WTC11 (cell line): Measurements from ENCODE around the gene AMBRA1. TPM values are rescaled to one million over a fixed set of nuclear protein-coding genes. Genes with fewer than 3 reads are reported as not detected.
A peak's percentile ranks its signal among the peaks of the same experiment; 100 is the strongest.

Source experiments
- ATAC-seq: fragments of 200-7000 bp; cut with Tn5 transposase; 2 replicates; pipeline ENCODE4 v1.10.0; 2021; ENCODE audit warnings: mild to moderate bottlenecking, moderate library complexity
- CTCF ChIA-PET: fragments of 300-600 bp; sonication (Branson Sonifier 250); formaldehyde crosslinking; loops from one replicate; lab custom pipeline; 2021; ENCODE audit warnings: antibody characterized with exemption; lab: Charles Lee
- POLR2A ChIA-PET: fragments of 350-600 bp; sonication (Branson Sonifier 250); formaldehyde crosslinking; loops from one replicate; lab custom pipeline; 2021; ENCODE audit warnings: antibody characterized with exemption; lab: Charles Lee
- DNase-seq: peaks from one replicate; pipeline ENCODE4 v3.0.0; 2021; ENCODE audit warnings: low spot score
- H3K27ac Mint-ChIP-seq: 2 replicates; pipeline ENCODE4 v1.8.0; 2021; ENCODE audit warnings: mixed read lengths
- H3K27me3 Mint-ChIP-seq: 2 replicates; pipeline ENCODE4 v1.8.0; 2021; ENCODE audit warnings: low read depth, mild to moderate bottlenecking, moderate library complexity, mixed read lengths
- H3K36me3 Mint-ChIP-seq: 2 replicates; pipeline ENCODE4 v1.8.0; 2021; ENCODE audit warnings: mixed read lengths
- H3K4me1 Mint-ChIP-seq: 2 replicates; pipeline ENCODE4 v1.8.0; 2022; ENCODE audit warnings: mixed read lengths
- H3K4me3 Mint-ChIP-seq: 2 replicates; pipeline ENCODE4 v1.8.0; 2021; ENCODE audit warnings: mild to moderate bottlenecking, moderate library complexity, mixed read lengths
- H3K9me3 Mint-ChIP-seq: 2 replicates; pipeline ENCODE4 v1.8.0; 2021; ENCODE audit warnings: mixed read lengths
- CTCF ChIP-seq: fragments of 200-600 bp; IDR thresholded peaks from 2 replicates; pipeline ENCODE4 v1.8.0; 2022; ENCODE audit warnings: antibody characterized with exemption
- ELF4 ChIP-seq: sonication (generic); formaldehyde crosslinking; IDR thresholded peaks from 2 replicates; pipeline ENCODE4 v1.8.1; 2022; ENCODE audit warnings: low read depth, mild to moderate bottlenecking, moderate library complexity, missing genetic modification reagents
- ESRRA ChIP-seq: sonication (generic); formaldehyde crosslinking; IDR thresholded peaks from 2 replicates; pipeline ENCODE4 v1.8.1; 2022; ENCODE audit warnings: mild to moderate bottlenecking, missing genetic modification reagents, borderline replicate concordance
- FOXK1 ChIP-seq: sonication (generic); formaldehyde crosslinking; IDR thresholded peaks from 2 replicates; pipeline ENCODE4 v1.8.0; 2022; ENCODE audit warnings: mild to moderate bottlenecking, moderate library complexity, missing genetic modification reagents
- FOXP4 ChIP-seq: sonication (generic); formaldehyde crosslinking; IDR thresholded peaks from 2 replicates; pipeline ENCODE4 v1.8.0; 2022; ENCODE audit warnings: mild to moderate bottlenecking, missing genetic modification reagents
- GABPB1 ChIP-seq: sonication (generic); formaldehyde crosslinking; IDR thresholded peaks from 2 replicates; pipeline ENCODE4 v1.8.1; 2023; ENCODE audit warnings: mild to moderate bottlenecking, missing genetic modification reagents
- JAZF1 ChIP-seq: fragments of 250-450 bp; sonication (Bioruptor Pico); IDR thresholded peaks from 2 replicates; pipeline ENCODE4 v1.9.0; 2021; ENCODE audit warnings: moderate library complexity, mild to moderate bottlenecking, inconsistent platforms
- NR1H2 ChIP-seq: sonication (generic); formaldehyde crosslinking; IDR thresholded peaks from 2 replicates; pipeline ENCODE4 v1.9.0; 2021; ENCODE audit warnings: mild to moderate bottlenecking, moderate library complexity, missing genetic modification reagents
- NR2C2 ChIP-seq: sonication (generic); formaldehyde crosslinking; IDR thresholded peaks from 2 replicates; pipeline ENCODE4 v1.8.0; 2022; ENCODE audit warnings: mild to moderate bottlenecking, missing genetic modification reagents
- RELA ChIP-seq: sonication (generic); formaldehyde crosslinking; IDR thresholded peaks from 2 replicates; pipeline ENCODE4 v1.8.1; 2022; ENCODE audit warnings: missing genetic modification reagents, mild to moderate bottlenecking, borderline replicate concordance
- SP1 ChIP-seq: sonication (generic); formaldehyde crosslinking; conservative IDR thresholded peaks from 2 replicates; pipeline ENCODE4 v1.8.1; 2022; ENCODE audit warnings: missing genetic modification reagents
- TEAD1 ChIP-seq: sonication (generic); formaldehyde crosslinking; IDR thresholded peaks from 2 replicates; pipeline ENCODE4 v1.8.0; 2022; ENCODE audit warnings: mild to moderate bottlenecking, missing genetic modification reagents
- ZMAT4 ChIP-seq: fragments of 250-450 bp; sonication (Bioruptor Pico); IDR thresholded peaks from 2 replicates; pipeline ENCODE4 v1.9.0; 2021; ENCODE audit warnings: mild to moderate bottlenecking
- ZSCAN18 ChIP-seq: fragments of 250-450 bp; sonication (Bioruptor Pico); IDR thresholded peaks from 2 replicates; pipeline ENCODE4 v2.1.2; 2022; ENCODE audit warnings: mild to moderate bottlenecking, moderate library complexity
- total RNA-seq: library from RNA; stranded (reverse); gene quantifications from 3 replicates; pipeline ENCODE4 v1.2.3, GENCODE V29; 2021
- TF ChIP-seq, protein P1 (sequence below): sonication (generic); formaldehyde crosslinking; IDR thresholded peaks from 2 replicates; pipeline ENCODE4 v1.8.0; 2023; ENCODE audit warnings: mild to moderate bottlenecking, missing genetic modification reagents
- TF ChIP-seq, protein P2 (sequence below): sonication (generic); formaldehyde crosslinking; IDR thresholded peaks from 2 replicates; pipeline ENCODE4 v1.8.0; 2023; ENCODE audit warnings: missing genetic modification reagents, mild to moderate bottlenecking, borderline replicate concordance
- TF ChIP-seq, protein P3 (sequence below): sonication (generic); formaldehyde crosslinking; IDR thresholded peaks from 2 replicates; pipeline ENCODE4 v1.8.1; 2023; ENCODE audit warnings: mild to moderate bottlenecking, moderate library complexity, missing genetic modification reagents

AMBRA1 gene
- total RNA-seq, 1 experiment from 2014 or later, result 35.0 TPM

GRCh38 chr11:46383404-46383758 is 210.4 kb downstream of the AMBRA1 start:
- Mint-ChIP-seq H3K4me3 (peak overlapping the region; percentile 84), H3K27ac (no peak overlapping the region), H3K27me3 (peaks cover 26% of the 10 kb centered on the region), H3K36me3 (no peaks in the 10 kb centered on the region), H3K4me1 (peaks cover 32% of the 10 kb centered on the region), H3K9me3 (no peaks in the 10 kb centered on the region)
- CTCF ChIA-PET, result interaction anchor here (0.6 to 1.9 kb wide), 40 partner anchors 9 to 1011 kb away, joined by 3 to 65 read pairs (median 4); partner anchors contain the start of genes AMBRA1, ARHGAP1, CHRM4 and DGKZ
- DNase-seq, result no peak
- TF ChIP-seq, protein P1, sequence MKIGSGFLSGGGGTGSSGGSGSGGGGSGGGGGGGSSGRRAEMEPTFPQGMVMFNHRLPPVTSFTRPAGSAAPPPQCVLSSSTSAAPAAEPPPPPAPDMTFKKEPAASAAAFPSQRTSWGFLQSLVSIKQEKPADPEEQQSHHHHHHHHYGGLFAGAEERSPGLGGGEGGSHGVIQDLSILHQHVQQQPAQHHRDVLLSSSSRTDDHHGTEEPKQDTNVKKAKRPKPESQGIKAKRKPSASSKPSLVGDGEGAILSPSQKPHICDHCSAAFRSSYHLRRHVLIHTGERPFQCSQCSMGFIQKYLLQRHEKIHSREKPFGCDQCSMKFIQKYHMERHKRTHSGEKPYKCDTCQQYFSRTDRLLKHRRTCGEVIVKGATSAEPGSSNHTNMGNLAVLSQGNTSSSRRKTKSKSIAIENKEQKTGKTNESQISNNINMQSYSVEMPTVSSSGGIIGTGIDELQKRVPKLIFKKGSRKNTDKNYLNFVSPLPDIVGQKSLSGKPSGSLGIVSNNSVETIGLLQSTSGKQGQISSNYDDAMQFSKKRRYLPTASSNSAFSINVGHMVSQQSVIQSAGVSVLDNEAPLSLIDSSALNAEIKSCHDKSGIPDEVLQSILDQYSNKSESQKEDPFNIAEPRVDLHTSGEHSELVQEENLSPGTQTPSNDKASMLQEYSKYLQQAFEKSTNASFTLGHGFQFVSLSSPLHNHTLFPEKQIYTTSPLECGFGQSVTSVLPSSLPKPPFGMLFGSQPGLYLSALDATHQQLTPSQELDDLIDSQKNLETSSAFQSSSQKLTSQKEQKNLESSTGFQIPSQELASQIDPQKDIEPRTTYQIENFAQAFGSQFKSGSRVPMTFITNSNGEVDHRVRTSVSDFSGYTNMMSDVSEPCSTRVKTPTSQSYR, result no peak
- no peak; the same call in 1 of the 2 replicates for TF ChIP-seq CTCF
- TF ChIP-seq ZMAT4 (CRISPR knock-in tag), result no peak
- no peak for TF ChIP-seq SP1
- TF ChIP-seq FOXK1, result no peak
- no peak for TF ChIP-seq NR2C2 (CRISPR knock-in tag)
- TF ChIP-seq, protein P2, sequence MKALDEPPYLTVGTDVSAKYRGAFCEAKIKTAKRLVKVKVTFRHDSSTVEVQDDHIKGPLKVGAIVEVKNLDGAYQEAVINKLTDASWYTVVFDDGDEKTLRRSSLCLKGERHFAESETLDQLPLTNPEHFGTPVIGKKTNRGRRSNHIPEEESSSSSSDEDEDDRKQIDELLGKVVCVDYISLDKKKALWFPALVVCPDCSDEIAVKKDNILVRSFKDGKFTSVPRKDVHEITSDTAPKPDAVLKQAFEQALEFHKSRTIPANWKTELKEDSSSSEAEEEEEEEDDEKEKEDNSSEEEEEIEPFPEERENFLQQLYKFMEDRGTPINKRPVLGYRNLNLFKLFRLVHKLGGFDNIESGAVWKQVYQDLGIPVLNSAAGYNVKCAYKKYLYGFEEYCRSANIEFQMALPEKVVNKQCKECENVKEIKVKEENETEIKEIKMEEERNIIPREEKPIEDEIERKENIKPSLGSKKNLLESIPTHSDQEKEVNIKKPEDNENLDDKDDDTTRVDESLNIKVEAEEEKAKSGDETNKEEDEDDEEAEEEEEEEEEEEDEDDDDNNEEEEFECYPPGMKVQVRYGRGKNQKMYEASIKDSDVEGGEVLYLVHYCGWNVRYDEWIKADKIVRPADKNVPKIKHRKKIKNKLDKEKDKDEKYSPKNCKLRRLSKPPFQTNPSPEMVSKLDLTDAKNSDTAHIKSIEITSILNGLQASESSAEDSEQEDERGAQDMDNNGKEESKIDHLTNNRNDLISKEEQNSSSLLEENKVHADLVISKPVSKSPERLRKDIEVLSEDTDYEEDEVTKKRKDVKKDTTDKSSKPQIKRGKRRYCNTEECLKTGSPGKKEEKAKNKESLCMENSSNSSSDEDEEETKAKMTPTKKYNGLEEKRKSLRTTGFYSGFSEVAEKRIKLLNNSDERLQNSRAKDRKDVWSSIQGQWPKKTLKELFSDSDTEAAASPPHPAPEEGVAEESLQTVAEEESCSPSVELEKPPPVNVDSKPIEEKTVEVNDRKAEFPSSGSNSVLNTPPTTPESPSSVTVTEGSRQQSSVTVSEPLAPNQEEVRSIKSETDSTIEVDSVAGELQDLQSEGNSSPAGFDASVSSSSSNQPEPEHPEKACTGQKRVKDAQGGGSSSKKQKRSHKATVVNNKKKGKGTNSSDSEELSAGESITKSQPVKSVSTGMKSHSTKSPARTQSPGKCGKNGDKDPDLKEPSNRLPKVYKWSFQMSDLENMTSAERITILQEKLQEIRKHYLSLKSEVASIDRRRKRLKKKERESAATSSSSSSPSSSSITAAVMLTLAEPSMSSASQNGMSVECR (CRISPR knock-in tag), result no peak
- no peak for TF ChIP-seq NR1H2 (CRISPR knock-in tag)
- no peak for TF ChIP-seq JAZF1 (CRISPR knock-in tag)
- no peak for TF ChIP-seq GABPB1 (CRISPR knock-in tag)
- no peak for TF ChIP-seq FOXP4
- TF ChIP-seq ZSCAN18 (CRISPR knock-in tag), result no peak
- no peak for TF ChIP-seq RELA
- no peak for TF ChIP-seq ELF4 (CRISPR knock-in tag)
- no peak for TF ChIP-seq ESRRA (CRISPR knock-in tag)
- TF ChIP-seq TEAD1 (CRISPR knock-in tag), result no peak
- TF ChIP-seq, protein P3, sequence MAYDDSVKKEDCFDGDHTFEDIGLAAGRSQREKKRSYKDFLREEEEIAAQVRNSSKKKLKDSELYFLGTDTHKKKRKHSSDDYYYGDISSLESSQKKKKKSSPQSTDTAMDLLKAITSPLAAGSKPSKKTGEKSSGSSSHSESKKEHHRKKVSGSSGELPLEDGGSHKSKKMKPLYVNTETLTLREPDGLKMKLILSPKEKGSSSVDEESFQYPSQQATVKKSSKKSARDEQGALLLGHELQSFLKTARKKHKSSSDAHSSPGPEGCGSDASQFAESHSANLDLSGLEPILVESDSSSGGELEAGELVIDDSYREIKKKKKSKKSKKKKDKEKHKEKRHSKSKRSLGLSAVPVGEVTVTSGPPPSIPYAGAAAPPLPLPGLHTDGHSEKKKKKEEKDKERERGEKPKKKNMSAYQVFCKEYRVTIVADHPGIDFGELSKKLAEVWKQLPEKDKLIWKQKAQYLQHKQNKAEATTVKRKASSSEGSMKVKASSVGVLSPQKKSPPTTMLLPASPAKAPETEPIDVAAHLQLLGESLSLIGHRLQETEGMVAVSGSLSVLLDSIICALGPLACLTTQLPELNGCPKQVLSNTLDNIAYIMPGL (CRISPR knock-in tag), result no peak
- POLR2A ChIA-PET, result interaction anchor here (0.6 to 1.4 kb wide), 5 partner anchors 9 to 211 kb away, joined by 3 to 5 read pairs (median 4); partner anchors contain the start of gene AMBRA1
- no peak for ATAC-seq
